HepG2 (cell line): ENCODE data around the gene MYO5A. TPM values are rescaled to one million over a fixed set of nuclear protein-coding genes. Genes with fewer than 3 reads are reported as not detected.

Experiments
- ATAC-seq: fragments of 200-7000 bp; cut with Tn5 transposase; 3 replicates; pipeline ENCODE4 v1.9.1; 2020; ENCODE audit warnings: mild to moderate bottlenecking, moderate library complexity
- BruUV-seq: library from RNA; stranded (reverse); fragments of 400-500 nt; replicated peaks from 2 replicates; lab custom pipeline; 2021; lab: Mats Ljungman, UMichigan
- CTCF ChIA-PET: fragments of 300-600 bp; formaldehyde crosslinking; extraction: SDS; loops from one replicate; lab custom pipeline; 2021; ENCODE audit warnings: low total read pairs, inconsistent platforms, low intra/inter-chr PET ratio; lab: Yijun Ruan, JAX
- POLR2A ChIA-PET: fragments of 350-600 bp; sonication (Branson Sonifier 250); formaldehyde crosslinking; loops from one replicate; lab custom pipeline; 2020; ENCODE audit warnings: antibody characterized with exemption, inconsistent platforms; lab: Yijun Ruan, JAX
- DNase-seq: peaks from one replicate; pipeline ENCODE4 v3.0.0-alpha.2; 2015; ENCODE audit warnings: low spot score
- FAIRE-seq: peaks from 3 replicates; lab custom pipeline; 2011; peaks lifted over from hg19 to GRCh38; lab: Jason Lieb, UNC
- H2AFZ ChIP-seq: one replicate; pipeline ENCODE4 v1.6.1; 2011; ENCODE audit warnings: low read length, inconsistent platforms
- H3K27ac ChIP-seq: fragments of 300-600 bp; 3 replicates; pipeline ENCODE4 v1.8.0; 2011; ENCODE audit warnings: mixed run types, mild to moderate bottlenecking, mixed read lengths, low read length, inconsistent platforms; ENCODE audit not compliant: insufficient read depth; ENCODE audit errors: extremely low read length
- H3K27me3 ChIP-seq, 2 experiments: fragments of 200-600 bp in 1 of 2; 2 replicates in 1 of 2; 3 replicates in 1 of 2; pipeline versions ENCODE4 v1.6.0 to v1.8.0; 2011; ENCODE audit warnings: low read length in 2 of 2, mild to moderate bottlenecking in 2 of 2, moderate library complexity in 2 of 2, inconsistent platforms in 1 of 2; ENCODE audit not compliant: insufficient read depth in 2 of 2, control insufficient read depth in 1 of 2
- H3K36me3 ChIP-seq, 2 experiments: fragments of 200-600 bp in 1 of 2; replicated peaks in 1 of 2; 2 replicates in 1 of 2; 3 replicates in 1 of 2; pipeline versions ENCODE4 v1.5.1 to v1.8.0; 2011; ENCODE audit warnings: low read length in 2 of 2, inconsistent platforms in 1 of 2; ENCODE audit not compliant: insufficient read depth in 2 of 2, control insufficient read depth in 1 of 2
- H3K4me1 ChIP-seq: 2 replicates; pipeline ENCODE4 v1.5.1; 2012; ENCODE audit warnings: low read length, inconsistent platforms; ENCODE audit not compliant: insufficient read depth
- H3K4me2 ChIP-seq: 2 replicates; pipeline ENCODE4 v1.6.0; 2011; ENCODE audit warnings: low read depth, low read length, inconsistent platforms
- H3K4me3 ChIP-seq, 3 experiments: fragments of 200-600 bp in 1 of 3; sonication (generic), shearing (Covaris generic) in 1 of 3; replicated peaks in 1 of 3; 2 replicates each; pipeline ENCODE4 v1.5.1; 2011 to 2016; ENCODE audit warnings: low read length in 3 of 3, inconsistent platforms in 2 of 3, low read depth in 2 of 3, mild to moderate bottlenecking in 2 of 3, control low read depth in 1 of 3, mixed read lengths in 1 of 3; ENCODE audit not compliant: insufficient read depth in 1 of 3
- H3K79me2 ChIP-seq: one replicate; pipeline ENCODE4 v1.6.1; 2011; ENCODE audit warnings: low read length, inconsistent platforms; ENCODE audit not compliant: insufficient read depth
- H3K9ac ChIP-seq: 2 replicates; pipeline ENCODE4 v1.6.0; 2011; ENCODE audit warnings: mild to moderate bottlenecking, low read depth, low read length, inconsistent platforms; ENCODE audit not compliant: insufficient read depth
- H3K9me3 ChIP-seq: 2 replicates; pipeline ENCODE4 v1.5.1; 2012; ENCODE audit warnings: mild to moderate bottlenecking, low read length
- H4K20me1 ChIP-seq: 2 replicates; pipeline ENCODE4 v1.6.0; 2011; ENCODE audit warnings: inconsistent platforms, mild to moderate bottlenecking, low read length, moderate library complexity; ENCODE audit not compliant: insufficient read depth
- CBFB ChIP-seq: sonication (generic); formaldehyde crosslinking; IDR thresholded peaks from 2 replicates; pipeline ENCODE4 v1.4.0; 2020; ENCODE audit warnings: missing genetic modification reagents
- CC2D1A ChIP-seq: sonication (generic); formaldehyde crosslinking; IDR thresholded peaks from 2 replicates; pipeline ENCODE4 v1.8.1; 2023; ENCODE audit warnings: mild to moderate bottlenecking, missing genetic modification reagents
- MEIS2 ChIP-seq: sonication (generic); formaldehyde crosslinking; IDR thresholded peaks from 2 replicates; pipeline ENCODE4 v1.9.0; 2021; ENCODE audit warnings: mild to moderate bottlenecking, missing genetic modification reagents
- SIX4 ChIP-seq: sonication (generic); formaldehyde crosslinking; IDR thresholded peaks from 2 replicates; pipeline ENCODE4 v1.4.0; 2020; ENCODE audit warnings: missing genetic modification reagents
- SOX6 ChIP-seq, 2 experiments: fragments of 450-650 bp in 1 of 2; sonication (generic) in 1 of 2; formaldehyde crosslinking in 1 of 2; IDR thresholded peaks; 2 replicates each; pipeline versions ENCODE4 v1.4.0 to v1.6.1; 2017 to 2020; ENCODE audit warnings: antibody characterized with exemption in 1 of 2, mild to moderate bottlenecking in 1 of 2, missing genetic modification reagents in 1 of 2
- SYNCRIP ChIP-seq: fragments of 200-400 bp; formaldehyde crosslinking; IDR thresholded peaks from 2 replicates; pipeline ENCODE4 v1.6.1; 2018; ENCODE audit warnings: mild to moderate bottlenecking, low read depth, low read length; ENCODE audit not compliant: insufficient read depth
- XBP1 ChIP-seq: sonication (generic); formaldehyde crosslinking; IDR thresholded peaks from 2 replicates; pipeline ENCODE4 v1.5.0; 2020; ENCODE audit warnings: missing genetic modification reagents
- ZFAT ChIP-seq: sonication (generic); formaldehyde crosslinking; conservative IDR thresholded peaks from 2 replicates; pipeline ENCODE4 v1.8.1; 2023; ENCODE audit warnings: missing genetic modification reagents, inconsistent platforms
- ZFP36L1 ChIP-seq: sonication (generic); formaldehyde crosslinking; IDR thresholded peaks from 2 replicates; pipeline ENCODE4 v1.8.0; 2022; ENCODE audit warnings: mild to moderate bottlenecking, missing genetic modification reagents, moderate library complexity
- ZNF335 ChIP-seq: sonication (generic); formaldehyde crosslinking; IDR thresholded peaks from 2 replicates; pipeline ENCODE4 v1.4.0; 2020; ENCODE audit warnings: missing genetic modification reagents
- ZNF451 ChIP-seq: sonication (generic); formaldehyde crosslinking; IDR thresholded peaks from 2 replicates; pipeline ENCODE4 v1.5.0; 2020; ENCODE audit warnings: mild to moderate bottlenecking, missing genetic modification reagents
- ZNF547 ChIP-seq: sonication (generic); formaldehyde crosslinking; IDR thresholded peaks from 2 replicates; pipeline ENCODE4 v1.5.1; 2020; ENCODE audit warnings: mild to moderate bottlenecking, missing genetic modification reagents
- ZNF607 ChIP-seq: sonication (generic); formaldehyde crosslinking; IDR thresholded peaks from 2 replicates; pipeline ENCODE4 v1.5.1; 2020; ENCODE audit warnings: missing genetic modification reagents, mild to moderate bottlenecking, borderline replicate concordance
- ZNF776 ChIP-seq: sonication (generic); formaldehyde crosslinking; IDR thresholded peaks from 2 replicates; pipeline ENCODE4 v1.4.0; 2020; ENCODE audit warnings: mild to moderate bottlenecking, missing genetic modification reagents
- WGBS: methylation state at CpG from one replicate; pipeline ENCODE4 v1.1.6; 2017; ENCODE audit warnings: low lambda C conversion rate; 5-methylcytosine and 5-hydroxymethylcytosine counted together
- in situ Hi-C: cut with HindIII; loops from 2 replicates; pipeline ENCODE4 v1.10.0; 2017; ENCODE audit warnings: low pct_unique_long_range_greater_than_20kb; ENCODE audit not compliant: extremely low pct_ligation_motif_present
- intact Hi-C: fragments of 100-400 bp; cut with micrococcal nuclease; formaldehyde crosslinking; loops from one replicate; pipeline ENCODE4 v1.10.0; 2022; ENCODE audit not compliant: unreplicated experiment
- polyA plus RNA-seq, 8 experiments: library from polyadenylated mRNA; depleted of rRNA in 3 of 8; stranded (reverse) in 7 of 8; unstranded in 1 of 8; fragments of >200 nt; fragmentation: Illumina TruSeq in 4 of 8; extraction: Trizol in 4 of 8; gene quantifications; 2 replicates each; pipeline versions ENCODE4 v1.2.1 to v1.2.3, GENCODE V29; 2011 to 2016; ENCODE audit warnings: low read depth in 4 of 8, missing spikeins in 1 of 8, mixed read lengths in 1 of 8; ENCODE audit not compliant: insufficient read depth in 1 of 8
- total RNA-seq, 5 experiments: library from RNA; depleted of rRNA; stranded (reverse); fragments of >200 nt; fragmentation: Illumina TruSeq; extraction: Trizol; gene quantifications; 2 replicates each; pipeline ENCODE4 v1.2.3, GENCODE V29; 2016; ENCODE audit warnings: low read depth in 1 of 5
- TF ChIP-seq, protein P1 (sequence below): sonication (generic); formaldehyde crosslinking; conservative IDR thresholded peaks from 2 replicates; pipeline ENCODE4 v1.8.0; 2022; ENCODE audit warnings: low read depth, missing genetic modification reagents
- TF ChIP-seq, protein P2 (sequence below): IDR thresholded peaks from 2 replicates; pipeline ENCODE4 v1.6.1; 2016; ENCODE audit warnings: missing genetic modification reagents, missing compliant biosample characterization
- TF ChIP-seq, protein P3 (sequence below), 2 experiments: IDR thresholded peaks; 2 replicates each; pipeline ENCODE4 v1.6.1; 2011 to 2012; ENCODE audit warnings: low read length in 2 of 2, borderline replicate concordance in 1 of 2, low read depth in 1 of 2, mild to moderate bottlenecking in 1 of 2, moderate library complexity in 1 of 2

The MYO5A gene
- total and polyA plus RNA-seq, 2 of the 13 experiments (the other 11 are each of a cell fraction or from before 2014, with no cell fraction given), result 2.8 to 4.8 TPM

DNA sequence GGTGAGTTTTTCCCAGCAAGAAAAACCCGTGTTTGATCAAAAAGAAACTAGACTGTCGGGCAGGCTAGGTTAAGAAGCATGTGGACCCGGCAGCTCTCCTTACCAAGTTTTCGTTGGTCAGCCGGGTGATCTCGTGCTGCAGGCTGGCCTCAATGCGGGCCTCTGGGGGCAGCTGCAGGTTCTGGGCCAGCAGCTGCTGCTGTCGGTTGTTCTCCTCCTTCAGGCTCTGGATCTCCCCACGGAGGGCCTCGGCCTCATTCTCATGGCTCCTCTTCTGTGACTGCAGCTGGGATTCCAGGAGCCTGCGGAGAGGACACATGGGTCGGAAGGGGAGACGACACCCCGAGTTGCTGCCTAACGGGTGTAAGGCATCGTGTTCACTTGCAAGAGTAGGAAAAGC is 188.6 kb downstream of the MYO5A start (continued):
- no peak for TF ChIP-seq ZNF335 (CRISPR knock-in tag)

GRCh38 chr15:52338891-52339290 is 189.8 kb downstream of the MYO5A start:
- POLR2A ChIA-PET, result no interaction called here
- Histone ChIP-seq H3K27ac (no peak overlapping the region), H3K79me2 (no peaks in the 10 kb centered on the region), H3K4me1 (peaks cover 35% of the 10 kb centered on the region), H3K36me3 (no peaks in the 10 kb centered on the region), H3K4me2 (no peak overlapping the region), H4K20me1 (no peaks in the 10 kb centered on the region), H3K4me3 (no peak overlapping the region), H3K9me3 (no peaks in the 10 kb centered on the region), H2AFZ (no peak overlapping the region), H3K27me3 (no peaks in the 10 kb centered on the region; a peak in 1 of 5 replicates), H3K9ac (no peak overlapping the region)
- intact Hi-C loops (no loop called here), in situ Hi-C loops (no loop called here)
- CTCF ChIA-PET, result no interaction called here
- BruUV-seq, result no TSS peak
- FAIRE-seq, result no peak
- ATAC-seq, result no peak
- DNase-seq, result no peak
- WGBS, result 100% methylated on average over 1 of the region's 1 CpG
- no peak for TF ChIP-seq SOX6 (IDR thresholded peaks at IDR 0.05)
- TF ChIP-seq SOX6 (CRISPR knock-in tag; IDR thresholded peaks at IDR 0.05), result no peak
- no peak for TF ChIP-seq XBP1 (CRISPR knock-in tag)
- TF ChIP-seq, protein P1, sequence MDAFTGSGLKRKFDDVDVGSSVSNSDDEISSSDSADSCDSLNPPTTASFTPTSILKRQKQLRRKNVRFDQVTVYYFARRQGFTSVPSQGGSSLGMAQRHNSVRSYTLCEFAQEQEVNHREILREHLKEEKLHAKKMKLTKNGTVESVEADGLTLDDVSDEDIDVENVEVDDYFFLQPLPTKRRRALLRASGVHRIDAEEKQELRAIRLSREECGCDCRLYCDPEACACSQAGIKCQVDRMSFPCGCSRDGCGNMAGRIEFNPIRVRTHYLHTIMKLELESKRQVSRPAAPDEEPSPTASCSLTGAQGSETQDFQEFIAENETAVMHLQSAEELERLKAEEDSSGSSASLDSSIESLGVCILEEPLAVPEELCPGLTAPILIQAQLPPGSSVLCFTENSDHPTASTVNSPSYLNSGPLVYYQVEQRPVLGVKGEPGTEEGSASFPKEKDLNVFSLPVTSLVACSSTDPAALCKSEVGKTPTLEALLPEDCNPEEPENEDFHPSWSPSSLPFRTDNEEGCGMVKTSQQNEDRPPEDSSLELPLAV (CRISPR knock-in tag), result no peak
- TF ChIP-seq CC2D1A (CRISPR knock-in tag), result no peak
- TF ChIP-seq, protein P2, sequence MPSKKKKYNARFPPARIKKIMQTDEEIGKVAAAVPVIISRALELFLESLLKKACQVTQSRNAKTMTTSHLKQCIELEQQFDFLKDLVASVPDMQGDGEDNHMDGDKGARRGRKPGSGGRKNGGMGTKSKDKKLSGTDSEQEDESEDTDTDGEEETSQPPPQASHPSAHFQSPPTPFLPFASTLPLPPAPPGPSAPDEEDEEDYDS, result no peak
- TF ChIP-seq, protein P3, sequence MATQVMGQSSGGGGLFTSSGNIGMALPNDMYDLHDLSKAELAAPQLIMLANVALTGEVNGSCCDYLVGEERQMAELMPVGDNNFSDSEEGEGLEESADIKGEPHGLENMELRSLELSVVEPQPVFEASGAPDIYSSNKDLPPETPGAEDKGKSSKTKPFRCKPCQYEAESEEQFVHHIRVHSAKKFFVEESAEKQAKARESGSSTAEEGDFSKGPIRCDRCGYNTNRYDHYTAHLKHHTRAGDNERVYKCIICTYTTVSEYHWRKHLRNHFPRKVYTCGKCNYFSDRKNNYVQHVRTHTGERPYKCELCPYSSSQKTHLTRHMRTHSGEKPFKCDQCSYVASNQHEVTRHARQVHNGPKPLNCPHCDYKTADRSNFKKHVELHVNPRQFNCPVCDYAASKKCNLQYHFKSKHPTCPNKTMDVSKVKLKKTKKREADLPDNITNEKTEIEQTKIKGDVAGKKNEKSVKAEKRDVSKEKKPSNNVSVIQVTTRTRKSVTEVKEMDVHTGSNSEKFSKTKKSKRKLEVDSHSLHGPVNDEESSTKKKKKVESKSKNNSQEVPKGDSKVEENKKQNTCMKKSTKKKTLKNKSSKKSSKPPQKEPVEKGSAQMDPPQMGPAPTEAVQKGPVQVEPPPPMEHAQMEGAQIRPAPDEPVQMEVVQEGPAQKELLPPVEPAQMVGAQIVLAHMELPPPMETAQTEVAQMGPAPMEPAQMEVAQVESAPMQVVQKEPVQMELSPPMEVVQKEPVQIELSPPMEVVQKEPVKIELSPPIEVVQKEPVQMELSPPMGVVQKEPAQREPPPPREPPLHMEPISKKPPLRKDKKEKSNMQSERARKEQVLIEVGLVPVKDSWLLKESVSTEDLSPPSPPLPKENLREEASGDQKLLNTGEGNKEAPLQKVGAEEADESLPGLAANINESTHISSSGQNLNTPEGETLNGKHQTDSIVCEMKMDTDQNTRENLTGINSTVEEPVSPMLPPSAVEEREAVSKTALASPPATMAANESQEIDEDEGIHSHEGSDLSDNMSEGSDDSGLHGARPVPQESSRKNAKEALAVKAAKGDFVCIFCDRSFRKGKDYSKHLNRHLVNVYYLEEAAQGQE (IDR thresholded peaks at IDR 0.05; ENCODE audit: borderline replicate concordance in 1 of 2, low read depth in 1 of 2, low read length in 2 of 2), result no peak
- no peak for TF ChIP-seq CBFB (CRISPR knock-in tag)
- no peak for TF ChIP-seq ZNF451 (CRISPR knock-in tag)
- no peak for TF ChIP-seq ZNF547 (CRISPR knock-in tag)
- no peak for TF ChIP-seq ZFP36L1 (CRISPR knock-in tag)
- no peak for TF ChIP-seq SYNCRIP
- TF ChIP-seq MEIS2 (CRISPR knock-in tag), result no peak
- no peak for TF ChIP-seq ZFAT (CRISPR knock-in tag)
- TF ChIP-seq SIX4, result no peak
- TF ChIP-seq ZNF607 (CRISPR knock-in tag), result no peak
- TF ChIP-seq ZNF776 (CRISPR knock-in tag), result no peak
